Measurements from ENCODE around the gene FAM83B.

DNA sequence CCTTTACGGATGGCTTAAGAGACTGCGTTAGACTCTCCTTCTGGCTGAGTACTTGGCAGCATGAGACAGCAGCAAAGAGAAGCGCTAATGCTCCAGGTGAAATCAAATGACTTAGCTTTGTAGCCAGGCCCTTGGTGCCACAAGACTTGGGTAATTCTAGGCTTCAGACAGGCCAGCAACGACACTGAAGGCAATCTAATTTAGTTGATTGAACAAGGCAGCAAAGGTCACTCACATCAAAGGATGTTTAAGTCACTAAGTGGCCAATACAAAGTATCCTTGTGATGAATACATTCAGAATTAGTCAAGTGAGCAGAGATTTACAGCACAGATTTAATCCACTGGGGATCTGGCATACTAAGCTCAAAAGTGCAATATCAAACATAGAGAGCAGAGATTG, 113.2 kb downstream of the FAM83B start:
- TF ChIP-seq YY1 (IDR thresholded peaks at IDR 0.05; ENCODE audit: low read depth), result no peak
- no peak for TF ChIP-seq GATA2 (CRISPR knock-in tag; IDR thresholded peaks at IDR 0.05)
- no peak for TF ChIP-seq CTCF (IDR thresholded peaks at IDR 0.05)
- TF ChIP-seq EP300 (IDR thresholded peaks at IDR 0.05; ENCODE audit: borderline replicate concordance in 1 of 2, low read depth in 1 of 2, low read length in 1 of 2), result no peak
- no peak for TF ChIP-seq FOXJ3 (CRISPR knock-in tag; IDR thresholded peaks at IDR 0.05)
- no peak for TF ChIP-seq EZH2phosphoT487 (IDR thresholded peaks at IDR 0.05; ENCODE audit: borderline replicate concordance, low read depth)
- no peak for TF ChIP-seq REST (IDR thresholded peaks at IDR 0.05; ENCODE audit: low read depth, low read length)
- TF ChIP-seq POLR2AphosphoS5 (IDR thresholded peaks at IDR 0.05; ENCODE audit: low read depth, low read length), result no peak
- TF ChIP-seq IRF3 (IDR thresholded peaks at IDR 0.05; ENCODE audit: low read depth, low read length), result no peak

Measured in SK-N-SH (cell line).